GM19372 (cell line): Measurements from ENCODE around the gene GRIK2.

Experiments used
- ATAC-seq: cut with Tn5 transposase; IDR thresholded peaks from one replicate; pipeline ENCODE4 v1.9.1; 2021; ENCODE audit warnings: mild to moderate bottlenecking, low read depth, moderate library complexity; ENCODE audit not compliant: unreplicated experiment

GRIK2 gene

GRCh38 chr6:101399616-101400162 lies 6.2 kb downstream of the GRIK2 start:
- no peak for ATAC-seq

GRCh38 chr6:101400326-101401135 lies 7.0 kb downstream of the GRIK2 start:
- no peak for ATAC-seq

DNA sequence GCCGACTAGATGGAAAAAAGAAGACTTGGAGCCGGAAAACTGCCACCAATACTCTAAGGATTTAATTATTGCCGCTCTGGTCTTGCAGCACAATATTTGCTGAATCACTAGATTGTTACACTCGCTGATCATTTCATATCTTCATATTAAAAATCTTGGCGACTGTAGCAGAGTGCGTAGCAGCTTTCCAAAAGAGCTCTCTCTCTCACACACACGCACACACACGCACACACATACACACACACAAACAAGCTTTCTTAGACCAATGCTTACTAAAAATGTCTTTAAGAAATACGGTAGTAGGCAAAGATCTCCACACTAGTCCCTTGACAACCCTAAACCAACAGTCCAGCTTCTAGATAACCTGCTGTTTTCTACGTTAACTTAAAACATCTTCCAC lies 7.7 kb downstream of the GRIK2 start:
- ATAC-seq: no peak

DNA sequence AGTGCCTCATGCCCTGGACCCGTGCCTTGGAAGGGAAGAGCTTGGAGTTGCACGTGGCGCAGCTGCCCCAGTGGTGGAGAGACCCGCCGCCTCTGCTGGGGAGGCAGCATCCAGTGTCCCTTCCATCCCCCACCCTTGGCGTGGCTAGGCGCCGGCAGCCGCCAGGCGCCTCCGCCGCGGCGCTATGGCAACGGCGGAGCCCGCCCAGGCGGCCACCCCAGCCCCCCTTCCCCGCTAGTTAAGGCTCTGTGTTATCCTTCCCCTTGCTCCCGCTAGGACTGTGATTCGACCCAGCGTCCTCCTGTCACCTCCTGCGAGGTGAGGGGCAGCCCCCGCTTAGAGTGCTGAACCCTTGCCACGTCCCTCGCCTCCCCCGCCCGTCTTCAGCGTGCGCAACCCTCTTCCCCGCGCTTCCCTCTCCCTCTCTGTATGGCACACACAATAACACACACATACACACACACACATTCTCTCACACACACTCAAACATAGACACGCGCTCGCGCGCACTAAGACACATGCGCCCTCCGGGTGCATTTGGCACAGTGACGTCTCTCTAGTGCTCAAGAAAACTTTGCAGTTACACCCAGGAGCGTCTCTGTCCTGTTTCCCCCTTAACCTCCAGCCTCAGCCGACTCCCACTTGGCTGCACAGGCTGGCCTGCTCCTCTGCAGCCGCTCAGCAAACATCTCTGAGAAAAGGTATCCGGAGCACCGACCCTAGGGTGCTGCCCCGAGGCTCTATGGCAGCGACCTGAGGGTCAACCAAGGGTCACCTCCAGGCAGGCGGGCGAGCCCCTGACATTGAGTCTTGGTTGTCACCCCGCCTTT lies 8.5 kb downstream of the GRIK2 start:
- no peak for ATAC-seq

DNA sequence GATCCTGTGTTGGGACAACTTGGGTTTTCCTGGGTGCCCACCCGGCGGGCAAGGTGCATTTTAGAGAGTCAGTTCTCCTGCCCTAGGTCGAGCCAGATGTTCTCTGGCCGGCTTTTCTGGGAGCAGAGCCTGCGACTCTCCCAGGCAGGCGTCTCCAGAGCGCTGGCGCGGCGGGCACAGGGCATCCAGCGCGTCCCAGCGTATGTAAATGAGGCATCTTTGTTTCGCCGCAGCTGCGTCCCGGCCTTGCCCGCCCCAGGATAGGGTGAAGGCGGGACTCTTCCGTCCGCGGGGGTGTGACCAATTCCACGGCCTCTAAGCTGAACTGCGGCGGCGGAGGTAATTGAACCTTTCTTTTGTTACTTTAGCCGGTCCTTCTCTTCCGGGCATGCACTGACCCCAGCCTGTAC lies 9.1 kb downstream of the GRIK2 start:
- no peak for ATAC-seq

DNA sequence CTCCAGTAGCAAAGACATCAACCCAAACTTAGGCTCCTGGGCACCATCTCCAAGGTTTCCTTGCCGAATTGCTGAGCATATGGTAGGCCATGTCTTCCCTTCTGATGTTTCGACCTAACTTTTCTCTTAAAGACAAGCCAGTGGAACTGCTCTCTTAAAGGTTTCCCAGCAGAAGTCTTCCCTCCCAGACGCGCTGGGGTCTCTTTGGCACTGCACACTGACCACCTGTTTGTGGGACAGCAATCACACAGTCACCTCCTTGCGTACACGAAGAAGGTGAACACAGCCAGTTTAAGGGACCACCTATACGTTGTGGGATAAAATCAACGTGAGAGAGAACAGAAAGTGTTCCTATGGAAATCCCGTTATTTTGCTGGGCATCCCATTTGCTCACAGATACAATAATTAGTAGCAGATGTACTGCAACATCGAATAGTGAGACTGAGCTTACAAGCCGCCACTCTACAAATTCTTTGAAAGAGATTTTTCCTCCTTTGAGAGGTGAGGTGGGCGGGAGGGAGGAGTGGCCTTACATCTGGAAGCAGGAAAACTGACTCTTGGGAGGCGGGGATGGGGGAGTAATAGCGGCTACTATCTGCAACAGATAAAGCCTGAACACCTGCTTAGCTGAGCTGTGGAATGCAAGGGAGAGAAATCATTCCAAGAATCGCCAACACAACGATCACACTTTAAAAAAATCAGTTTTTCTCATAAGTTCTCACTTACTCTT lies 9.9 kb downstream of the GRIK2 start:
- ATAC-seq: no peak

GRCh38 chr6:101404775-101405174 lies 11.3 kb downstream of the GRIK2 start:
- ATAC-seq: no peak

DNA sequence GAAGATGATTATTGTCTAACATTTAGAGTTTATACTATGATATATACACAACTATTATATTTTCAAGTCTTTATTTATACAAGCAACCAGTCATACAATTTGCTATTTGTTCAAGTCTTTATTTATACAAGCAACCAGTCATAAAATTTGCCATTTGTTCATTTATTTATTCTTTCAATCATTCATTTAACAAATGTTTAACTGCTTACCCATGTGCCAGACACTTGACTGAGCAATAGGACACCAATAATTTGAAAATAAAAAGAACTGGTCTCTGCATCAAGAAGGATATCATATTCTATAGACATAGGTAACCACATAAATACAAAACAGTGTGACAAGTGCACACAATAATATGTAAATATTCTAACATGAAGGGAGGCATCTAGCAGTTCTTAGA lies 20.3 kb downstream of the GRIK2 start:
- ATAC-seq: no peak

DNA sequence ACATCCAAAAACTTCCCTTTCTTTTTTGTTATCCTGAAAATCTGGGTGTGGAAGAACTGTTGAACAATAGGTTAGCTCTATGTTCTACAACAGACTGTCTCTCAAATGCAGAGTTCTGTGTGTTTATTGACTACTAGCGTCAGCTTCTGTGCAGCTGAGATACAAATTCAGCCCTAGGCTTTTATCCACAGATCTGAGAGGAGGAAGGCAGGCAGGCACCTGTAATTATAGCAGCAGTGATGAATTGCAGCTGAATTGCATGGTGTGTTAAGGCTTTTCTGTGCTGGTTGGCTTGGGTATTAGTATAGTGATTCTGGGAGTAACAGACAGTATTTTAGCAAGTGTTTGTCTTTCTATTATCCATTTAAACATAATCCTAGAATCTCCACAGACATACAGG lies 24.4 kb downstream of the GRIK2 start:
- ATAC-seq: no peak

DNA sequence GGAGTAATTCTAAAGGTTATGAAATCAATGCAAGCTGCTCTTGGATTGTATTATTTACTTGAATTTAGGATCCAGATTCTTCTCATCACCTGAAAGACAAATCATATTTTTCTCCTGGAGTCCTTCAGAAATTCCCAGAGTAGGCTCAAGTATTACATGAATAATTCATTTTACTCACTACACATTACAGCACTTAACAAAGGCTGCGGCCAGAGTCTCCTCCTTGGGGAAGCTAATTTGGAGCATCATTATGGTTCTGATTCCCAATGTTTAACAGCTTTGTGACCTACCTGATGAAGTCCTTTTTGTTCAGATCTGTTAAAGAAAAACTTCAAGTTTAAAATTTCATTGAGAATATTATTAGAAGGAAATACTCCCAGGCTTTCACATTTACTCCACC lies 28.7 kb downstream of the GRIK2 start:
- no peak for ATAC-seq

- no peak for ATAC-seq
These were observed 29.3 kb downstream of the GRIK2 start for GRCh38 chr6:101422811-101423210.

- no peak for ATAC-seq
These were observed 35.8 kb downstream of the GRIK2 start for GRCh38 chr6:101429270-101429669.

DNA sequence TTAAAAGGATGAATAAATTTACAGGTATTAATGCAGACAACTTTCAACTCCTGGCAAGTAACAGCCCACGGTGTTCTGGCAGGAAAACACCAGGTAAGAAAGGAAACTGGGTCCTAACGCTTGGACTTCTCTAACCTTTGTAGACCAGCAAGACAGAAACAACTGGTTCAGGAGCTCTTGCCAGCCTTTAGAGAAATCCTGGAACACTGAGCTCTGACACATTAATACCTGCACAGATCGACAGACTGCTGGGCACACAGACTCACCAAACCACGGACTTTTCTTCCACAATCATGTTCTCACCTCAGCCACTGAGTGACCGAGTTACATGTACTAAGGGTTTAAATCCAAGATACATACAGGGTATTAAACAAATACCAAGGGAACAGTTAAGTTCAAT lies 36.3 kb downstream of the GRIK2 start:
- no peak for ATAC-seq

GRCh38 chr6:101433141-101433540 lies 39.6 kb downstream of the GRIK2 start:
- ATAC-seq: no peak

GRCh38 chr6:101434601-101435000 lies 41.1 kb downstream of the GRIK2 start:
- no peak for ATAC-seq

DNA sequence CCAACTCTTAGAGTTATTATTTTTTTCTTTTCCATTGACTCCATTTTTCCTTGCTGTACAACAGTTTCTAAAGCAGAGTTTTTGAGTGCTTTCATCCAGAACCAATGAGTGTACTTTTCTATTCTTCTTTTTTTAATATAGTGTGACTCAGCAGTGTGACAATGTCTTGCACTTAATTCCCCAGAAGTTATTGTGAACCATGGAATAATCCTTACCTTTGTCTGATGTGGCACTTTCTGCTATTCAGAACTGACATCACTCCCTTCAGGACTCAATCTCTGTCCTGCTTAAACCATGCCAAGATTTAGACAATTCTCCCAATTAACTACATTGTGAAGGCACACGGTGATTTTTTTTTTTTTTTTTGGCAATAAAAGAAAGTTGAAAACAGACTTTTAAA lies 41.5 kb downstream of the GRIK2 start:
- ATAC-seq: no peak

DNA sequence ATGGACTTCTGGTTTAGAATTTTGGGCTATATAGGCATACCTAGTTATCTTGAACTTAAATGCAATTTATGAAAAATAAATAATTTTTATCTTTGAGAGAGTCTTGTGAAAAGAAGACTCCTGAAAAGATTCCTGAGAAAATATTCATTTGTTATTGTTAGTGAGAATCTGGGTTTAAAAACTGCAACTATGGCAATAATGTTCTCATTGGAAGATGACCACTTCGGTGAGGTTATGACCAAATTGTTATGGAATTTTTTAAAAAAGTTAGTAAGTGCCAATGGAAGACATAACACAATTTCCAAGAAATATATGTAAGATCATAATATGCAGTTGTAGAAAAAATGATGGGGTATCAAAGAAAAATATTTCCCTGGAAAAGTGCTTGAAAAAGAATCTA lies 46.3 kb downstream of the GRIK2 start:
- no peak for ATAC-seq

DNA sequence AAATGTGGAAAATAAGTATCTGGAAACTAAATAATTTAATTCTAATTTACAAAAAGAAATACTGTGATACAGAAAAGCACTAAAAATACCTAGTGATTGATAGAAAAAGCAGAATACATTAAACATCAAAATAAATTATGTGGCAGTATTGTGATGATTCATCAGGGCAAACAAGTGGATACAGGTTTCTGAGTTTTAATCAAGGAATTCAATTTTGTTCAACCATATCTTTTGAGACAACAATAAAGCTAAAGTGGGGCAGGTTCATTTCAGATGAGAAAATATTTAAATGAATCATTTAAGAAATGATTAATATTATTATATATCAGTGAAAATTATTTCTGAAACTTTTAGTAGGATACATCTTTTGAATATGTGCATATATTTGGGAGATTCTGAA lies 49.8 kb downstream of the GRIK2 start:
- no peak for ATAC-seq

DNA sequence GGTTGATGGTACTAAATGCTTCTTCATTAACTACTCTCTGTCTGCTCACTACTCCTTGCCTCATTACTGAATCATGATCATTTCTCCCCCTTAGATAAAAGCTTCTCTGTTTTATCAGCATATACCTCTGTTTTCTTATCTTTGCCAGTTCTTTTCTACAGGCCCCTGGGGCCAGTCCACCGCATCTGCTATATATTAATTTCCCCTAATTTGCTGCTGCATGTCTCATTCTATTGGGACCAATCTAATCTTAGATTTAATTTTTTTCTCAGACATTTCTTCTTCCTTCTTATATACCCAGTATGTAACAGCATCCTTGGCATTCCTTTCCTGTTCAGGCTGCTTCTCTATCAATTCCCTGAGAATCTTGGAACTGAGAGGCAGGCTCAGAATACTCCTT lies 51.2 kb downstream of the GRIK2 start:
- ATAC-seq: no peak

- no peak for ATAC-seq
These were observed 52.0 kb downstream of the GRIK2 start for GRCh38 chr6:101445527-101445926.

GRCh38 chr6:101450901-101451300 lies 57.4 kb downstream of the GRIK2 start:
- ATAC-seq: no peak
